Neural progenitor cell (in vitro differentiated cells): ENCODE data around the gene ZNF148. TPM values are rescaled to one million over a fixed set of nuclear protein-coding genes. Genes with fewer than 3 reads are reported as not detected.

Experiments
- DNase-seq: peaks from one replicate; pipeline ENCODE4 v3.0.0-alpha.2; 2016; ENCODE audit warnings: low spot score
- H2AFZ ChIP-seq: fragments of 200-600 bp; sonication (generic); replicated peaks from 2 replicates; pipeline ENCODE4 v1.6.1; 2016; ENCODE audit warnings: antibody characterized with exemption
- H3F3A ChIP-seq: fragments of 200-600 bp; sonication (generic); 2 replicates; pipeline ENCODE4 v1.6.1; 2016; ENCODE audit warnings: antibody characterized with exemption, low read depth
- H3K27ac ChIP-seq: fragments of 200-600 bp; sonication (generic); 2 replicates; pipeline ENCODE4 v1.5.1; 2016; ENCODE audit warnings: mild to moderate bottlenecking
- H3K27me3 ChIP-seq: fragments of 200-600 bp; sonication (generic); 2 replicates; pipeline ENCODE4 v1.6.1; 2016; ENCODE audit warnings: mild to moderate bottlenecking, moderate library complexity
- H3K36me3 ChIP-seq: fragments of 200-600 bp; sonication (generic); 2 replicates; pipeline ENCODE4 v1.5.1; 2016
- H3K4me1 ChIP-seq: fragments of 200-600 bp; sonication (generic); 2 replicates; pipeline ENCODE4 v1.6.1; 2016; ENCODE audit warnings: mixed run types
- H3K4me2 ChIP-seq: fragments of 200-600 bp; sonication (generic); 2 replicates; pipeline ENCODE4 v1.6.1; 2016
- H3K4me3 ChIP-seq: fragments of 200-600 bp; sonication (generic); 2 replicates; pipeline ENCODE4 v1.5.1; 2016
- H3K79me2 ChIP-seq: fragments of 200-600 bp; sonication (generic); 2 replicates; pipeline ENCODE4 v1.6.1; 2016; ENCODE audit warnings: low read depth
- H3K9ac ChIP-seq: fragments of 200-600 bp; sonication (generic); 2 replicates; pipeline ENCODE4 v1.6.1; 2016
- H3K9me3 ChIP-seq: fragments of 200-600 bp; sonication (generic); 2 replicates; pipeline ENCODE4 v1.5.1; 2016; ENCODE audit warnings: low read depth
- H4K20me1 ChIP-seq: fragments of 200-600 bp; sonication (generic); 2 replicates; pipeline ENCODE4 v1.6.1; 2016; ENCODE audit warnings: low read depth
- H3K27ac Mint-ChIP-seq: 3 replicates; pipeline ENCODE4 v1.8.0; 2021; ENCODE audit warnings: mixed read lengths
- H3K27me3 Mint-ChIP-seq: 2 replicates; pipeline ENCODE4 v1.8.0; 2022; ENCODE audit warnings: low read depth, mild to moderate bottlenecking, inconsistent platforms, moderate library complexity, mixed read lengths; ENCODE audit not compliant: insufficient read depth
- H3K36me3 Mint-ChIP-seq: 3 replicates; pipeline ENCODE4 v1.8.0; 2021; ENCODE audit warnings: mixed read lengths
- H3K4me1 Mint-ChIP-seq: 3 replicates; pipeline ENCODE4 v1.8.0; 2021; ENCODE audit warnings: mixed read lengths
- H3K4me3 Mint-ChIP-seq: 3 replicates; pipeline ENCODE4 v1.8.0; 2021; ENCODE audit warnings: mild to moderate bottlenecking, moderate library complexity, mixed read lengths
- H3K9me3 Mint-ChIP-seq: 3 replicates; pipeline ENCODE4 v1.8.0; 2020; ENCODE audit warnings: mixed read lengths
- CTCF ChIP-seq: fragments of 200-600 bp; sonication (generic); IDR thresholded peaks from 2 replicates; pipeline ENCODE4 v1.5.1; 2017; ENCODE audit warnings: antibody characterized with exemption, mild to moderate bottlenecking
- EZH2 ChIP-seq: fragments of 200-600 bp; sonication (generic); IDR thresholded peaks from 2 replicates; pipeline ENCODE4 v1.6.1; 2017; ENCODE audit warnings: antibody characterized with exemption, mild to moderate bottlenecking, moderate library complexity
- EZH2phosphoT487 ChIP-seq: fragments of 200-600 bp; sonication (generic); IDR thresholded peaks from 2 replicates; pipeline ENCODE4 v1.6.1; 2017; ENCODE audit warnings: antibody characterized with exemption
- total RNA-seq: library from RNA; depleted of rRNA; stranded (reverse); fragments of >200 nt; gene quantifications from 2 replicates; pipeline ENCODE4 v1.2.3, GENCODE V29; 2015; ENCODE audit warnings: low replicate concordance

ZNF148 gene
- total RNA-seq, 1 donor from 2014 or later: 37.1 TPM

GRCh38 chr3:125246237-125246636 is 128.9 kb downstream of the ZNF148 start:
- H3K4me2 ChIP-seq: no peak overlapping the region
- TF ChIP-seq EZH2: no peak
- TF ChIP-seq CTCF: no peak
- TF ChIP-seq EZH2phosphoT487: no peak
- H3K27ac ChIP-seq: no peak overlapping the region
- H3K27me3 Mint-ChIP-seq: no peaks in the 10 kb centered on the region
- H3K27ac Mint-ChIP-seq: no peak overlapping the region
- H2AFZ ChIP-seq: no peak overlapping the region
- H3K36me3 ChIP-seq: no peaks in the 10 kb centered on the region
- peaks cover 11% of the 10 kb centered on the region for H3K36me3 Mint-ChIP-seq
- no peaks in the 10 kb centered on the region for H3K27me3 ChIP-seq
- no peaks in the 10 kb centered on the region for H3K4me1 ChIP-seq
- no peaks in the 10 kb centered on the region for H4K20me1 ChIP-seq
- H3F3A ChIP-seq: no peaks in the 10 kb centered on the region
- H3K79me2 ChIP-seq: no peaks in the 10 kb centered on the region
- no peak overlapping the region for H3K9ac ChIP-seq
- no peak overlapping the region for H3K4me3 ChIP-seq
- H3K9me3 Mint-ChIP-seq: no peaks in the 10 kb centered on the region
- no peaks in the 10 kb centered on the region for H3K4me1 Mint-ChIP-seq
- H3K4me3 Mint-ChIP-seq: no peak overlapping the region
- no peak for DNase-seq
- no peaks in the 10 kb centered on the region for H3K9me3 ChIP-seq

- no peak for DNase-seq
- H3K27me3 ChIP-seq: no peaks in the 10 kb centered on the region
- Mint-ChIP-seq H3K4me3 (no peak overlapping the region), H3K27ac (no peak overlapping the region), H3K4me1 (no peaks in the 10 kb centered on the region), H3K36me3 (peaks cover 14% of the 10 kb centered on the region), H3K9me3 (no peaks in the 10 kb centered on the region), H3K27me3 (no peaks in the 10 kb centered on the region)
- no peaks in the 10 kb centered on the region for H3K4me1 ChIP-seq
- H3F3A ChIP-seq: no peaks in the 10 kb centered on the region
- H3K79me2 ChIP-seq: no peaks in the 10 kb centered on the region
- no peak overlapping the region for H2AFZ ChIP-seq
- H3K36me3 ChIP-seq: no peaks in the 10 kb centered on the region
- no peak overlapping the region for H3K4me2 ChIP-seq
- no peak overlapping the region for H3K4me3 ChIP-seq
- no peak overlapping the region for H3K27ac ChIP-seq
- TF ChIP-seq EZH2 (no peak), EZH2phosphoT487 (no peak), CTCF (no peak)
- H3K9me3 ChIP-seq: no peaks in the 10 kb centered on the region
- H3K9ac ChIP-seq: no peak overlapping the region
- no peaks in the 10 kb centered on the region for H4K20me1 ChIP-seq
Observed at GRCh38 chr3:125245521-125245920, 129.6 kb downstream of the ZNF148 start.

DNA sequence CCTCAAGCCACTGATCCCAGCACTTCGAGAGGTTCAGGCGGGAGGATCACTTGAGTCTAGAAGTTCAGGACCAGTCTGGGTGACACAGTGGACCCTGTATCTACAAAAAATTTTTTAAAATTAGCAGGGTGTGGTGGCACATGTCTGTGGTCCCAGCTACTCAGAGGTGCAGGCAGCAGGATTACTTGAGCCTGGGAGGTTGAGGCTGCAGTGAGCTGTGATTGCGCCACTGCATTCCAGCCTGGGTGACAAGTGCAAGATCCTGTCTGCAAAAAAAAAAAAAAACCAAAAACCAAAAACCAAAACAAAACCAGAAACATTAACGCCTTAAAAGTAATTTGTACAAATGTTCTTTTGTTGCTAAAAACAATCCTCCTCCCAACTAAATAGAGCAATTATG is 134.6 kb downstream of the ZNF148 start:
- no peaks in the 10 kb centered on the region for H3K27me3 Mint-ChIP-seq
- no peak overlapping the region for H3K4me3 Mint-ChIP-seq
- Histone ChIP-seq H2AFZ (no peak overlapping the region), H3K79me2 (no peaks in the 10 kb centered on the region), H3K27ac (no peak overlapping the region), H3K27me3 (no peaks in the 10 kb centered on the region), H3K9me3 (no peaks in the 10 kb centered on the region), H3K4me3 (no peak overlapping the region), H3K4me2 (no peak overlapping the region), H3K36me3 (no peaks in the 10 kb centered on the region), H3K4me1 (peaks cover 7% of the 10 kb centered on the region), H3F3A (peaks cover 11% of the 10 kb centered on the region), H4K20me1 (no peaks in the 10 kb centered on the region), H3K9ac (no peak overlapping the region)
- peaks cover 3% of the 10 kb centered on the region for H3K4me1 Mint-ChIP-seq
- no peak for TF ChIP-seq EZH2
- TF ChIP-seq EZH2phosphoT487: no peak
- no peak for TF ChIP-seq CTCF
- H3K36me3 Mint-ChIP-seq: peaks cover 18% of the 10 kb centered on the region
- no peak for DNase-seq
- no peak overlapping the region for H3K27ac Mint-ChIP-seq
- no peaks in the 10 kb centered on the region for H3K9me3 Mint-ChIP-seq

DNA sequence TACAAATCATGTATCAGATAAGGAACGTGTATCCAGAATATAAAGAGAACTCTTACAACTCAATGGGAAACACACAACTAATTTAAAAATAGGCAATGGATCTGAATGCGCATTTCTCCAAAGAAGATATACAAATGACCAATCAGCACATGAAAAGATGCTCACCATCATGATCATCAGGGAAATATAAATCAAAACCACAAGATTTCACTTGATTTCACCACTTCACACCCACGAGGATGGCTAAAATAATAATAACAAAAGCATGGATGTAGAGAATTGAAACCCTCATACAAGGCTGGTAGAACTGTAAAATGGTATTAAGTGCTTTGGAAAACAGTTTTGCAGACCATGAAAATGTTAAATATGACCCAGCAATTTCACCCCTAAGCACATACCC is 135.9 kb downstream of the ZNF148 start:
- Histone ChIP-seq H3F3A (peaks cover 11% of the 10 kb centered on the region), H3K4me2 (no peak overlapping the region), H3K36me3 (no peaks in the 10 kb centered on the region), H3K79me2 (no peaks in the 10 kb centered on the region), H3K9ac (no peak overlapping the region), H2AFZ (no peak overlapping the region), H3K27me3 (no peaks in the 10 kb centered on the region), H3K27ac (no peak overlapping the region), H4K20me1 (no peaks in the 10 kb centered on the region), H3K4me3 (no peak overlapping the region), H3K9me3 (no peaks in the 10 kb centered on the region), H3K4me1 (peaks cover 7% of the 10 kb centered on the region)
- Mint-ChIP-seq H3K27me3 (no peaks in the 10 kb centered on the region), H3K27ac (no peak overlapping the region), H3K36me3 (peaks cover 17% of the 10 kb centered on the region), H3K9me3 (no peaks in the 10 kb centered on the region), H3K4me3 (no peak overlapping the region), H3K4me1 (peaks cover 3% of the 10 kb centered on the region)
- TF ChIP-seq CTCF (no peak), EZH2 (no peak), EZH2phosphoT487 (no peak)
- DNase-seq: no peak
